OCI-LY1 (cell line): ENCODE results near the gene GDE1.

ENCODE experiments used
- CTCF ChIP-seq: fragments of 200-600 bp; sonication (generic), shearing (Covaris generic); IDR thresholded peaks from 2 replicates; pipeline ENCODE4 v1.5.1; 2017; ENCODE audit warnings: mild to moderate bottlenecking, antibody characterized with exemption, low read length, moderate library complexity, mixed read lengths
- EZH2 ChIP-seq: fragments of 200-600 bp; sonication (generic), shearing (Covaris generic); IDR thresholded peaks from 2 replicates; pipeline ENCODE4 v1.8.0; 2017; ENCODE audit warnings: borderline replicate concordance, mixed run types, mild to moderate bottlenecking, antibody characterized with exemption, low read length, moderate library complexity, mixed read lengths

GRCh38 chr16:19528666-19529065, 6.8 kb upstream of the GDE1 start:
- TF ChIP-seq CTCF (no peak), EZH2 (no peak)
